SIG-M5 (cell line): ENCODE measurements around the gene RNF11.
"Not testable (repeated sequence)": the region's sequence is repeated elsewhere in the genome, so short reads cannot be mapped to it uniquely, and the experiment has no call there.

ENCODE experiments used
- DNase-seq: peaks from one replicate; lab custom pipeline; 2025; lab: John Stamatoyannopoulos, UW

The RNF11 gene

DNA sequence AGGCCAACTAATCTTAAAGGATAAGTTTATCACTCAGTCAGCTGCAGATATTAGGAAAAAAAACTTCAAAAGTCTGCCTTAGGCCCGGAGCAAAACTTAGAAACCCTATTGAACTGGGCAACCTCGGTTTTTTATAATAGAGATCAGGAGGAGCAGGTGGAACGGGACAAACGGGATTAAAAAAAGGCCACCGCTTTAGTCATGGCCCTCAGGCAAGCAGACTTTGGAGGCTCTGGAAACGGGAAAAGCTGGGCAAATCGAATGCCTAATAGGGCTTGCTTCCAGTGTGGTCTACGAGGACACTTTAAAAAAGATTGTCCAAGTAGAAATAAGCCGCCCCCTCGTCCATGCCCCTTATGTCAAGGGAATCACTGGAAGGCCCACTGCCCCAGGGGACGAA, 7.6 kb upstream of the RNF11 start:
- DNase-seq = not testable (repeated sequence)

DNA sequence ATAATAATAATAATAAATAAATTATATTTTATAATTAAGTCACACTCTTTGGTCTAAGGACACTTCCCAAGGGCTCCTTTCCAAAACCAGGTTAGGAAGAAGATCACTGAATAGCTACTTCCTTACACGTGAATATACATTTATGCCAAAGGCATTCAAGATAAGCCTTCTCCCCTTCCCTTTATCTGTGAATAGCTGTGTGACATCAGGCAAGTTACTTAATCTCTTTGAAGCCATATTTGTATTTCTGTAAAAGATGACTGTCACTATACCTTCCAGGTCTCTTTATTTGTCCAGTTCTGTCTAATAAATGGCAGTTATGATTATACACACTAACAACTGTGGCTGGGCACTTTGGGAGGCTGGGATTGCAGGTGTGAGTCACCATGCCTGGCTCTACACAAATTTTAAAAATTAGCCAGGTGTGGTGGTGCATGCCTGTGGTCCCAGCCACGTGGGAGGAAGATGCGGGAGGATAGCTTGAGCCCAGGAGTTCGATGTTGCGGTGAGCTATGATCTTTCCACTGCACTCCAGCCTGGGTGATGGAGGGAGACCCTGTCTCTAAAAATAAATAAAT, 5.5 kb upstream of the RNF11 start:
- DNase-seq = no peak

DNA sequence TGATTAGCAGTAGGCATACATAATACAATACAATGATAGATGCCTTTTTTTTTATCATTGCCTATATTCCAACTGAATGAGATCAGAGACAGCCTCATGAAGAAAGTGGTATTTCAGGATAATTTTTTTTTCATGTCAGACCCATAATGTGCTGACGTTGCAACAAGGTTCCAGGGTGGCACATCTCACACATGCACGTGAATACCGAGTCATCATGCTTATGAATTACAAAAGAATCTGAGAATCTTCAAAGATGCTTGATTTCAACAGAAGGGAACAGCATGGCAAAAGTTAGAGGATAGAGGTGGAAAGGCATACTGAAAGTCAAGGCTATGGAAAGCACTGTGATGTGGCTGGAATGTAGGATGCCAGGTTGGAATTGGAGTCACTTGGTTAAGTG, 5.0 kb upstream of the RNF11 start:
- DNase-seq = no peak

DNA sequence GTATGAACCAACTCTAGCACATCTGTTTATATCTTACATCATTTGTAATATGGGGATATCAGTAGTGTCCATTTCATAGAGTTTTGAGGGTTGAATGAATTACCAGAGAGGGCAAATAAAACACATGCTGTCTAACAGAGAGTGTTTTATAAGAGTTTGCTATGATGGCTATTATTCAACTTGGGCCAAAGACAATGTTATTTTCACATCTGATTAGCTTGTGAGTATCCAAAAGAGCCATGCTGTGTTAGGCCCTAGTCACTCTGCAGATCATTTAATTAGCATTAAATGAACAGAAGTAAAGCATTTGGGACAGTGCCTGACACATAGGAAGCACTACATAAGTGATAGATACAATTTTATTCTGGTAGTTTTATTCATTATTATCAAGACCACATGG, 4.2 kb upstream of the RNF11 start:
- DNase-seq = no peak

DNA sequence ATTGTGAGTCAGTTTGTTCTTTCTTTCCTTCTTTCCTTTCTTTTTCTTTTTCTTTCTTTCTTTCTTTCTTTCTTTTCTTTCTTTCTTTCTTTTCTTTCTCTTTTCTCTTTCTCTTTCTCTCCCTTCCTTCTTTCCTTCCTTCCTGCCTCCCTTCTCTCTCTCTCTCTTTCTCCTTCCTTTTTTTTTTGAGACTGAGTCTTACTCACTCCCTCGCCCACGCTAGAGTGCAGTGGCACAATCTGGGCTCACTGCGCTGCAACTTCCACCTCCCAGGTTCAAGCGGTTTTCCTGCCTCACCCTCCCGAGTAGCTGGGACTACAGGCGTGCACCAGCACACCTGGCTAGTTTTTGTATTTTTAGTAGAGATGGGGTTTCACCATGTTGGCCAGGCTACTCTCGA, 1.8 kb upstream of the RNF11 start:
- DNase-seq = not testable (repeated sequence)

DNA sequence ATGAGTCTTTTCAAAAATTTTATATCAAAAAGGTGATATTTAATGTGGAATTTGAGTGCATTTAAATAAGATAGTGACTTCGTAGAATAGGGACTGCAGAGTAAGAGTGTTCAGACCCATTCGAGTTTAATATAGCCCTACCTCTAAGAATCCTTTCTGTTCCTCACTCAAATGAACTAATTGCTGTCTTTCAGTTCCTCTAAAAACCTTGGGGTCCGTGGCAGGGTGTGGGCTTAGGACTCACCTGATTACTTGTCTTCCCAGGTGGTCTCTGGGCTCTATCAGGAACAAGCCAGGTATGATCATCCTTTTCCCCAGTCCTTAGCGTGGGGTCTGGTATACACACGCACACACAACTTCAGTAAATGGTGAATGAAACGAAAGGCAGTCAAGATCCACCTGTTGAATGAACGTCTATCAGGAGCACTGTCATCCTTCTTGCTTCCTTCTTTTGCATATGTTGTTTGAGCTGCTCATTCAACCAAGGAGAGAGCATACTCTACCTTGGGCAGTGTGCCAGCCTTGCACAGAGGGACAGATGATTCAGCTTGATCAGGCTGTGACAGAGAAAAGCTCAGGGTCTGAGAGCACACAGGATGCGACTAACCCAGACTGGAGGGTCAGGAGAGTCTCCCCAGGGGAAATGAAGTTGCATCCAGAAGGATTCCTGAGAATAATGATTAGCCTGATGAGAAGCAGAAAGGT, 1.2 kb upstream of the RNF11 start:
- no peak for DNase-seq

DNA sequence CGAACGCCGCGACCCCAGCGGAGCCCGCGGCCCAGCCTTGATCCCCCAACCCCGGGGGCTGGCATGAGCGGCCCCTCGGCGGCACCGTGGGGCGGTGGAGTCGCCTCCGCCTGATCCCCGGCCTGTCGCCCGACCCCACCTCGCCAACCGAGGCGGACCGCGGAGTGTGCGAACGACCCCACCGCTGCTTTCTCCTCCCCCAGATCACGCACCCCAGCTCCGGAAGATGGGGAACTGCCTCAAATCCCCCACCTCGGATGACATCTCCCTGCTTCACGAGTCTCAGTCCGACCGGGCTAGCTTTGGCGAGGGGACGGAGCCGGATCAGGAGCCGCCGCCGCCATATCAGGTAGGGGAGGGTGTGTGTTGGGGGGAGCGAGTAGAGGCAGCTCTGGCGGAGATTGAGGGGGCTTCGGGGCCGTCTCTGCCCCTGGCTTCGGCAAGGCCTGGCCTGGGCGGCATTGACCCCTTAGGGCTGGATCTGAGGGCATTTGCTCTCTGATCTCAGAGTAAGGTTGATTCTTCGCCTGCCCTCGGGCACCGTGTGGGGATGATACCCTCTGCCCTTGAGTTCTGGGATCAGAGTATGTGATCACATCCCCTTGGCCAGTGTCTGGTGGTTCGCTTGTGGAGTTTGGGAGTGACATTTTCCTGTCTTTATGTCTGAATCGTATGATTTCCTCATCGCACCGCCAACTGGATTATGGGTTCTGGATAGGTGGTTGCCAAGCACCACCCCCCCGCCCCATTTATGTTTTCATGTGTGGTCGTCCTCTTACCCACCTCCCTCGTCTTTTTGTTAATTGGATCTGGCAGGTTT, 668 bp downstream of the RNF11 start:
- DNase-seq = no peak

DNA sequence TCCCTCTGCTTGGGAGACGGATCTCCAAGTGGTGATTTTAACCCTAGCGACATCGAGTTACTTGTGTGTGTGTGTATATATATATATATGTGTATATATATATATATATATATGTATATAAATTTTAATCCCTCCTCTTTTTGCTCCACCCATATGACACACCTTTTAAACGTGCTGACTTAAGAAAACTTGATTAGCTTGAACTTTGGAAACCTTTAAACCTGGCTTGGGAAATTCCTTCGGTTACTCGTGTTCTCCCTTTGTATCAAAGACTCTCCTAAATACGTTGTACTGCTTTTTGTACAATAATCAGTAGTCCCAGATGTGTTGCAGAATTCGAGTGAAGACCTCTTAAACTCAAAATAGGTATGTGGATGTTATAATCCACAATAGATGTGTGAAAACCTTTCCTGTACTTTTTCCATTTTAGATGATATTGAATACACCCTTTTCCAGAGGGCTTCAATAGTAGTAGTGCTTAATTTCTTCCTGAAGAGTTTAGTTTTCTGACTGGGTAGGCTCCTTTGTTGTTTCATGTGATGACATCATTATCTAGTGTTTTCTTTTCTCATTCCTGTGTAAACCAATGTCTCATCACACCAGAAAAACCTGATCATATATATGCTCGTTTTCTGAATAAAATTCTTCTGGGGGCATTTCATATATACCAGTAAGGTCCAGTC, 1.4 kb downstream of the RNF11 start:
- no peak for DNase-seq

DNA sequence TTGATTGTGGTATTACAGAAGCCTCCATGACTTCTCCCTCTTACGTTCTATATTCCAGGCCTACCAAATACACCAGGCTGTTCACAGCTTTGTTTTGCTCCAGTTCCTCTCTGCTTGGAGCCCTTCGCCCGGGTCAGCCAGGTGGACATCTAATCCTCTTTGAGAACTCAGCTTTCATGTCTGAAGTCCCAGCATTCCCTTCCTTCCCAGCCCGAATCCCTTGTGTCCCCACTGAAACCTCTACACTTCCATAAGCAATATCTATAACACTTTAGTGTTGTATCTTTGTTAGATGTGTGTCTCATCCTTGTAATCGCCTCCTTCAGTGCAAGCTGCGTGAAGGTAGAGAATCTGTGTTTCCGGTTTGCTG, 1.9 kb downstream of the RNF11 start:
- no peak for DNase-seq

DNA sequence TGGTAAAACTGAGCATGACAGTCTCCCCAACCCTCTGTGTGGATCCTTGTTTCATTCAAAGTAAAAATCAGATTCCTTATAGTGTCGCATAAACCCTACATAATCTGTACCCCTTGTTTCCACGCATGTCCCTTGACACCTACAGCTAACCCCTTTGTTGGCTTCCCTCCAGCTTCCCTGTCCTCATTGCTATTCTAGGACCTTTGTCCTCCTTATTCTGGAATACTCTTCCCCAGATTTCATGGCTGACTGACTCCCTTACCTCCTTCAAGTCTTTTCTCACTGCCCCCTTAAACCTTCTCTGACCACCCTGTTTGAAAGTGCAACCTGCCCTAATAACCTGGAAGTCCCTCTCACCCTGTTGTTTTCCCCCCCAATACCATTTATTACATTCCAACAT, 4.0 kb downstream of the RNF11 start:
- no peak for DNase-seq

DNA sequence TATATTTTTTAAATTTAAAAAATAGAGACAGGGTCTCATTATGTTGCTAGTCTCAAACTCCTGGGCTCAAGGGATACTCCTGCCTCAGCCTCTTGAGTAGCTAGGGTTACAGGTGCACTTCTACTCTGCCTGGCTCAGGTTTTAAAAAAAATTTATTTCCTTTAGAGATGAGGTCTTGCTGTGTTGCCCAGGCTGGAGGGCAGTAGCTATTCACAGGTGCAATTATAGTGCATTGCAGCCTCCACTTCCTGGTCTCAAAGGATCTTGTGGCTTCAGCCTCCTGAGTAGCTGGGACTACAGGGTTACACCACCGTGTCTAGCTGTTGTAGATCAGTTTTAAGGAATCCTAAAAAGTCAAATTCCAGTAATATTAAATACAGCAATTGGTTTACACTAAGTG, 5.0 kb downstream of the RNF11 start:
- DNase-seq = no peak

DNA sequence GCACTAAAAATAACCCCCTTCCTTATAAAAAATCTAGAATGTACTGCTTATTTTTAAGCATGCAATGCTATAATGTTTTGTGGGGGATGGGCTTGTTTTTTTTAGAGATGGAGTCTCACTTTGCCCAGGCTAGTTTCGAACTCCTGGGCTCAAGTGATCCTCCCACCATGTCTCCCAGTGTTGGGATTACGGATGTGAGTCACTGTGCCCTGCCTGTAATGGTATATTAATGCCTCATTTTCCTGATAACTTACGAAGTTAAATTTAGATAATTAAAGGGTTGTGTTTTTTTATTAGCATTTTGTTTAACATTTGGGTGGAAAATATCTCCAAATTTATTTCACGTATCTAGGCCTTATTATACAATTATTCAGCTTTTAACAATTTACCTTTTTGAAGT, 6.5 kb downstream of the RNF11 start:
- DNase-seq = no peak

DNA sequence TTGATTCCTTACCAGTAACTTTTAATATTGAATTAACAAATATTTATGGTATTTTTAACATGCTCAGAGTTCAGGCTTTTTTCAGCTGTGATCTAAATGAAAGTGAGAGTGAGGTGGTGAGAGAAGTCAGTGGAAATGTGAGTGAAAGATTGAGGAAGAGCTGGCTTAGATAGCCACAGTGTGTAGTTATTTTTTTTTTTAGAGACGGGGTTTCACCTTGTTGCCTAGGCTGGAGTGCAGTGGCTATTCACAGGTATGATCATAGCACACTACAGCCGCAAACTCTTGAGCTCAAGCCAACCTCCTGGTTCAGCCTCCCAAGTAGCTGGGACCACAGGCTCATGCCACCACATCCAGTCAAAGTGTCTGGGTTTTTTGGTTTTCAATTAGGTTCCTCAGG, 10.9 kb downstream of the RNF11 start:
- no peak for DNase-seq

DNA sequence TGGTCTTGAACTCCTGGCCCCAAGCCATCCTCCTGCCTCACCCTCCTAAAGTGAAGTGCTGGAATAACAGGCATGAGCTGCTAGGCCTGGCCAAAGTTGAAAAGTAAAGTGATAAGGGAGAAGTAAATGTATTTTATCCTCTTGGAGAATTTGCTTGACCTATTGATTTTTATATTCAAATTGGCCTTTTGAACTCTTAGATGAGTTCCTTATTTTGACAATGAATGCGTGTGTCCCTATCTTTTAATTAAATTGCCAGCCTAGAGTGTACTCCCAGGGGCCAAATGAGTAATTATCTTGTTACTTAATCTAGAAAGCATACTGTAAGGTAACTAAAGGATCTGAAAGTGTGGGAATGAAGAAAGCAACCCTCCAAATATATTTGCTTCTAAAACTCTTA, 11.4 kb downstream of the RNF11 start:
- no peak for DNase-seq

DNA sequence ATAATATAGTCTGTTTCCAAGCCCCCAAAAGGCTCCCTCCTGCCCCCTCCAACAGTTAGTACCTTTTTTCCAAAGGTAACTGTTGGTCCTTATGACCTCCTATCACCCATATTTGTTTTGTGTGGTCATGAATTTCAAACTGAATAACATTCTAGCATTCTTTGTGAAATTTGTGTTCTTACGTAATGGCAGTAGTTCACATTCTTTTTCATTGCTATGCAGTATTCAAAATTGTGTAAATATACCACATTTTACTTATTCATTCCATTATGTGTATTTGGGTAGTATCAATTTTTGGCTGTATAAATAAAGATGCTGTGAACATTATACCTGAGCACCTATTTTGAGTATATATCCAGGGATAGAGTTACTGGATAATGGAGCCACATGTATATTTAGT, 13.4 kb downstream of the RNF11 start:
- DNase-seq = no peak

DNA sequence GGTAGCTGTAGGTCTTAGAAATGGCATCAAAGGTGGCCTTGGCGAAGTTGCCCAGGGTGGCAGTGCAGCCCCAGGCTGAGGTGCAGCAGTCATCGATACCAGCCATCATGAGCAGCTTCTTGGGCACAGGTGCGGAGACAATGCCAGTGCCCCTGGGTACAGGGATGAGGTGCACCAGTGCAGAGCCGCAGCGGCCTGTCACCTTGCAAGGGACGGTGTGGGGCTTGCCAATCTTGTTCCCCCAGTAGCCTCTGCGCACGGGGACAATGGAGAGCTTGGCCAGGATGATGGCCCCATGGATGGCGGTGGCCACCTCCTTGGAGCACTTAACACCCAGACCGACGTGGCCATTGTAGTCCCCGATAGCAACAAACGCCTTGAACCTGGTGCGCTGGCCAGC, 14.7 kb downstream of the RNF11 start:
- not testable (repeated sequence) for DNase-seq

DNA sequence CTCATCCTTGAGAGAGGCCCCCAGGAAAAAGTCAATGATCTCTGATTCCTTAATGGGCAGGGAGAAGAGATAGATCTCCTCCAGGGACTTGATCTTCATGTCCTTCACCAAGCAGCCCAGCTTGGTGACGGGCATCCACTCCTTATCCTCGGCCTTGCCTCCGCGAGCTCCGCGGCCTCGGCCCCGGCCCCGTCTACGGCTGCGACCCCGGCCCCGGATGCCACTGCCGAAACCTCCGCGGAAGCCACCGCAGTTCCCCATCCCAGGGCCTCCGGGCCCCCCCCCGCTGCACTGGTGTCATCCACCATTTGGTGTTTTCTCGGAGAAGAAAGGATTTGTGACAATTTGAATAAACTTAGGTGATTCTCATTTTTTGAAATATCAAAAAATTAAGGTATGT, 15.1 kb downstream of the RNF11 start:
- not testable (repeated sequence) for DNase-seq

DNA sequence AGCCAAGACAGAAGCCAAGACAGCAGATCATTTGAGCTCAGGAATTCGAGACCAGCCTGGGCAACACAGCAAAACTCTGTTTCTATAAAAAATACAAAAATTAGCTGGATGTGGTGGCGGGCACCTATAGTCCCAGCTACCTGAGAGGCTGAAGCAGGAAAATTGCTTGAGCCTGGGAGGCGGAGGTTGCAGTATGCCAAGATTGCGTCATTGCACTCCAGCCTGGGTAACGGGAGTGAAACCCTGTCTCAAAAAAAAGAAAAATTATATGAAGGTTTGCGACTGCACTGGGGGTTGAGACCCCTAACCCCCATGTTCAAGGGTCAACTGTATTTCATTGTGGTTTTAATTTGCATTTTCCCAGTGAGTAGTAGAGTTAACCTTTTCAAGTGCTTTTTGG, 16.3 kb downstream of the RNF11 start:
- DNase-seq = no peak

DNA sequence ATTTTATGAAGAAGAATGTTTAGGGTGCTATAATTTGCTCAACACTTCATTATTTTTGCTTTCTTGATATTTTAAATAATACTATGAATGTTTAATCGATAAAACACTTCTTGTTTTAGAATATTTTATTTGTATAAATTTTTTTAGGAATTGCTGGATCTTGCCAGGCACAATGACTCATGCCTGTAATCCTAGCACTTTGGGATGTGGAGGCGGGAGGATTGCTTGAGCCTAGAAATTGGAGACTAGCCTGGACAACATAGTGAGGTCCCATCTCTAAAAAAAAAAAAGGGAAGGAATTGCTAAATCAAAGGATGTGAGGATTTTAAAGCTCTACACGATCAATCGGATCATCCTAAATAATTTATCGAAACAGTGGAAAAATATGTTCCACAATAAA, 17.6 kb downstream of the RNF11 start:
- DNase-seq = no peak

DNA sequence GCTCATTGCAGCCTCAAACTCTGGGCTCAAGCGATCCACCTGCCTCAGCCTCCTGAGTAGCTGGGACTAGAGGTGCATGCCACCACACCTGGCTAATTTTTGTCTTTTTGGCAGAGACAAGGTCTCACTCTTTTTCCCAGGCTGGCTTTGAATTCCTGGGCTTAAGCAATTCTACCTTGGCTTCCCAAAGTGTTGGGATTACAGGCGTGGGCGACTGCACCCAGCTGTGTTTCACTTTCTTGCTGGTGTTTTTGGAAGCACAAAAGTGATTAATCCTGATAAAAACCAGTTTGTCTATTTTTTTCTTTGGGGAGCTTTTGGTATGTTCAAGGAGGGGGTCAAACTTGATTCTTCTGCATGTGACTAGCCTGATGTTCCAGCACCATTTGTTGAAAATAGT, 19.3 kb downstream of the RNF11 start:
- DNase-seq = no peak

DNA sequence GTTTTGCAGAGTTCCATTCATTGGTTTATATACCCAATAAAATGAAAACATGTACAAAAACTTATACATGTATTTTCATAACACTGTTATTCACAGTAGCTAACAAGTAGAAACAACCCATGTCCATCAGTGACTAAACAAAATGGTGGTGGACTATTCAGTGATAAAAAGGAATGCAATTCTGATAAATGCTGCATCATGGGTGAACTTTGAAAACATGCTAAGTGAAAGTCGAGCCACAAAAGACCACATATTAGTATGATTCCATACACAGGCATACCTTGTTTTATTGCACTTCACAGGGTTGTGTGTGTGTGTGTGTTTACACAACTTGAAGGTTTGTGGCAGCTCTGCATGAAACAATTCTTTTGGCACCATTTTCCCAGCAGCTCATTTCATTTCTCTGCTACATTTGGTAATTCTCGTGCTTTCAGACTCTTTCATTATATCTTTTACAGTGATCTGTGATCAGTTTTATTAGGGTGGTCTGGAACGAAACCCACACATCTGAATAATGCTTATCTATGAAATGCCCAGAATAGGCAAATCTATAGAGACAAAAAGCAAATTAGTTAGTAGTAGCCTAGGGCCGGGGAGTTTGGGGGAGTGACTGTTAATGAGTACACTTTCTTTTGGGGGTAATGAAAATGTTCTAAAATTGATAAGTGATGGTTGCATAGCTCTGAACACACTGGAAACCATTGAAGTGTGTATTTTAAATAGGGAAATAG, 27.2 kb downstream of the RNF11 start:
- no peak for DNase-seq

DNA sequence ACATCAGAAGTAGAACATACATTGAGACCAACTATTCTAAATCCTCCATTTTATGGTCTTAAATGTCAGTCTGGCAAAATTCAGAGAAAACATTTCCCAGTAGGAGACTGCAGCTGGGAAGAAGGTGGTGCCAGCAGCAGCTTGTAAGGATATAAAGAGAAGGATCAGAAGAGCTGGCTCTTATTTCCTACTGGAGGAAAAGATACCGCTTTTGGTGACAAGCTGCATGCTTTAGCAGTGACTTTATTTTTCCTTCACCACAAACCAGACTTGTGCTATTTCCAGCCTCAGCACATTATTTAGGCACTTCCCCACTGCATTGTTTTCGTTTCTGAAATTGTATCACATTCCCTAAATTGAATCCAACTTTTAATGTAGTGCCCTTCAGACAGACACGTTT, 28.4 kb downstream of the RNF11 start:
- no peak for DNase-seq
